ENCODE data around the gene PTPRA.

Gene PTPRA

GRCh38 chr20:3043322-3043721, 170.0 kb downstream of the PTPRA start, which contains the start of gene GNRH2:
Gene GNRH2 (plus strand): TSS chr20:3043622. CDS start chr20:3044415, 793 bp downstream.
- TF ChIP-seq CTCF (IDR thresholded peaks at IDR 0.05; ENCODE audit: low read depth, low read length) = no peak
- no peak for DNase-seq (ENCODE audit: extremely low read depth, low read depth)

- no peak for TF ChIP-seq CTCF (IDR thresholded peaks at IDR 0.05; ENCODE audit: low read depth, low read length)
- no peak for DNase-seq (ENCODE audit: extremely low read depth, low read depth)
These were observed 171.2 kb downstream of the PTPRA start for GRCh38 chr20:3044336-3044965.

DNA sequence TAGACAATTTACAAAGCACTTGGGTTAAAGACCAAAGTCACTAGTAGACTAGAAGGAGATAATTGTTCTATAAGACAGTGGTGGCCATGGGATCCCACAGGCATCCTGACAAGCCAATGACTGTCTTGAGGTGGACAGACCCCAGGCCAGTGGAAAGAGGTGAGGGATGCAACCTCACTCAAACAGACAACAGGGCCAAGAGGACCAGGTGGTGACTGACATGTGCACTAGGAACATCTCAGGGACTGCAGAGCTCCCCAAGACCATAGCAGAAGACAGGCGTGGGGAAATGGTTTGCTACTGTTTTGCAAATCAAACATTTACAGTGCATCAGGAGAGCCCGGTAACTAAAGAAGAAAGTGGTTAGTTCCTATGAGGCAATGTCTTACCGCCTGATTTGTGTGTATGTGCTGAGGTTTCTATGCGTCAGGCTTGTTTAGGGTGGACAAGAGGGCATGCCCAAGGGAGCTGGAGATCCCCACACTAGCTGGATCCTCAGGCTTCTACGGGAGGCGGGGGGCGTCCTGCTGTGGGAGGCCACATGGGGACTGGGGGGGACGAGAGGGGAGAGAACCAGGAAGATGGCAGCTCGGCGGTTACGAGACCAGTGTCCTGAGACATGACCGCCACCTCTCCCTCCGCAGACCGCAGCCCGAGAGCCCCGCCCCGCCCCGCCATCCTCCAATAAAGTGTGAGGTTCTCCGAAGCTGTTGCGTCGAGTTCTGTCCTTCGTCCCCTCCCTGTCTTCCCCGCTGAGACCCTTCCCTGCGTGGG, 171.9 kb downstream of the PTPRA start:
- no peak for TF ChIP-seq CTCF (IDR thresholded peaks at IDR 0.05; ENCODE audit: low read depth, low read length)

DNA sequence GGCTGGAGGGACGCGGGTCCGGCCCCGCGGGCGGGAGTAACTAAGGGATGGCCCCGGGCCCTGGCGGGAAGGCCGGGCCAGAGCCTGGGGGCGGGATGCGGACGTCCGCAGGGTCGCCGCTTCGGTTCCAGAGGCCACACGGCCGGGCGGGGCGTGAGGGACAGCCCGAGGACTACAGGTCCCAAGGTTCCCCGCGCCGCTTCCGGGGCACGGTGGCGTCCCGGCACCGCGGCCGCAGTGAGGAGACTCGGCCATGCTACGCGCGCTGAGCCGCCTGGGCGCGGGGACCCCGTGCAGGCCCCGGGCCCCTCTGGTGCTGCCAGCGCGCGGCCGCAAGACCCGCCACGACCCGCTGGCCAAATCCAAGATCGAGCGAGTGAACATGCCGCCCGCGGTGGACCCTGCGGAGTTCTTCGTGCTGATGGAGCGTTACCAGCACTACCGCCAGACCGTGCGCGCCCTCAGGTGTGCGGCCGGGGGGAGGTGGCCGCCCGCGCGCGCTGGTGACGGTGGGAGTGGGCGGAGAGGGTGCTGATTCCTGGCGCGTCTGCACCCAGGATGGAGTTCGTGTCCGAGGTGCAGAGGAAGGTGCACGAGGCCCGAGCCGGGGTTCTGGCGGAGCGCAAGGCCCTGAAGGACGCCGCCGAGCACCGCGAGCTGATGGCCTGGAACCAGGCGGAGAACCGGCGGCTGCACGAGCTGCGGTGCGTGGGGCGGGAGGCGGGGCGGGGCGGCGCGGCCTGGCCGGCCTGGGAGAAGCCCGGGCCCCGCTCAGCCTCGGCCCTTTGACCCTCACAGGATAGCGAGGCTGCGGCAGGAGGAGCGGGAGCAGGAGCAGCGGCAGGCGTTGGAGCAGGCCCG, 172.8 kb downstream of the PTPRA start, which contains the start of gene MRPS26:
Gene MRPS26, plus strand, starts transcription at position 237 of the 861 bp plus-strand sequence. Its CDS starts 17 bp downstream, at position 254.
- DNase-seq (ENCODE audit: extremely low read depth, low read depth) = peak; percentile 65
- TF ChIP-seq CTCF (IDR thresholded peaks at IDR 0.05; ENCODE audit: low read depth, low read length) = no peak

More for the DNA sequence above, 171.9 kb downstream of the PTPRA start:
- DNase-seq (ENCODE audit: extremely low read depth, low read depth) = no peak

GRCh38 chr20:3046677-3047462, 173.6 kb downstream of the PTPRA start:
- no peak for DNase-seq (ENCODE audit: extremely low read depth, low read depth)
- TF ChIP-seq CTCF (IDR thresholded peaks at IDR 0.05; ENCODE audit: low read depth, low read length) = no peak

GRCh38 chr20:3047486-3048419, 174.5 kb downstream of the PTPRA start:
- no peak for TF ChIP-seq CTCF (IDR thresholded peaks at IDR 0.05; ENCODE audit: low read depth, low read length)
- DNase-seq (ENCODE audit: extremely low read depth, low read depth) = no peak
